ENCODE data around the gene TSPEAR. TPM values are rescaled to one million over a fixed set of nuclear protein-coding genes. Genes with fewer than 3 reads are reported as not detected.
"Not testable (repeated sequence)": the region's sequence is repeated elsewhere in the genome, so short reads cannot be mapped to it uniquely, and the experiment has no call there.

TSPEAR gene
- polyA plus RNA-seq, 6 donors from 2014 or later = not detected

GRCh38 chr21:44691686-44692085 is 19.7 kb downstream of the TSPEAR start:
- Mint-ChIP-seq H3K9me3 (peaks cover 5 to 32% (median 25%) of the 10 kb centered on the region in 7 donors), H3K27ac (peak overlapping the region in 1 of 6 donors; percentile 19), H3K4me1 (no peaks in the 10 kb centered on the region), H3K27me3 (peaks cover 26 to 53% (median 51%) of the 10 kb centered on the region in 3 donors), H3K4me3 (no peak overlapping the region), H3K36me3 (peaks cover 0 to 17% of the 10 kb centered on the region in 2 donors)
- DNase-seq (no peak), ATAC-seq (ENCODE audit: low read depth in 2 of 2) (no peak)

- not testable (repeated sequence) for ATAC-seq (ENCODE audit: low read depth in 2 of 2); DNase-seq
- H3K27ac Mint-ChIP-seq = peak overlapping the region in 1 of 6 donors; percentile 39
These were observed 21.6 kb downstream of the TSPEAR start for GRCh38 chr21:44689740-44690139.

DNA sequence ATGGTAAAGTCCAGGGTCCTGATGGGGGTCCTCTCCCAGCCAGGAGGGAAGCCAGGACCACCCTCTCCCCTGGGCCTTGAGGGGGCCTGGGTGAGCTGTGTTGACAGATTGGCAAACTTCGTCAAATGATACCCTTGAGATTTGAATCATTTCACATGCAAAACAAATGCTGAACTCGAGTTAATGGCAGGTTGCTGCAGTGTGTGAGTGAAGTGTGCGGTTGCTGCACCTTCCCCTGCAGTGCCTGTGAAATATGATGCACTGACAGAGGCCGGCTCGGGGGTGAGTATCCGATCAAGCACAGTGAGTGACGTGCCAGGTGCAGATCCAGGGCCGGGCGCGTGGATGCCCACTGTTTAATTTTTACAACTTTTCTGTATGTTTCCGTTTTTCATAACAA is 23.7 kb downstream of the TSPEAR start:
- H3K4me1 Mint-ChIP-seq = no peaks in the 10 kb centered on the region
- DNase-seq = no peak
- H3K27ac Mint-ChIP-seq = no peak overlapping the region
- peaks cover 0 to 5% of the 10 kb centered on the region in 2 donors for H3K36me3 Mint-ChIP-seq
- no peak for ATAC-seq (ENCODE audit: low read depth in 2 of 2)
- H3K9me3 Mint-ChIP-seq = peaks cover 0 to 12% (median 10%) of the 10 kb centered on the region in 7 donors
- H3K4me3 Mint-ChIP-seq = no peak overlapping the region
- H3K27me3 Mint-ChIP-seq = peaks cover 20 to 64% (median 63%) of the 10 kb centered on the region in 3 donors

More at GRCh38 chr21:44689740-44690139, 21.6 kb downstream of the TSPEAR start:
- H3K27me3 Mint-ChIP-seq = peaks cover 18 to 55% (median 50%) of the 10 kb centered on the region in 3 donors
- H3K9me3 Mint-ChIP-seq = peaks cover 5 to 30% (median 25%) of the 10 kb centered on the region in 7 donors
- peaks cover 0 to 17% of the 10 kb centered on the region in 2 donors for H3K36me3 Mint-ChIP-seq
- H3K4me3 Mint-ChIP-seq, H3K4me1 Mint-ChIP-seq: not testable (repeated sequence)

DNA sequence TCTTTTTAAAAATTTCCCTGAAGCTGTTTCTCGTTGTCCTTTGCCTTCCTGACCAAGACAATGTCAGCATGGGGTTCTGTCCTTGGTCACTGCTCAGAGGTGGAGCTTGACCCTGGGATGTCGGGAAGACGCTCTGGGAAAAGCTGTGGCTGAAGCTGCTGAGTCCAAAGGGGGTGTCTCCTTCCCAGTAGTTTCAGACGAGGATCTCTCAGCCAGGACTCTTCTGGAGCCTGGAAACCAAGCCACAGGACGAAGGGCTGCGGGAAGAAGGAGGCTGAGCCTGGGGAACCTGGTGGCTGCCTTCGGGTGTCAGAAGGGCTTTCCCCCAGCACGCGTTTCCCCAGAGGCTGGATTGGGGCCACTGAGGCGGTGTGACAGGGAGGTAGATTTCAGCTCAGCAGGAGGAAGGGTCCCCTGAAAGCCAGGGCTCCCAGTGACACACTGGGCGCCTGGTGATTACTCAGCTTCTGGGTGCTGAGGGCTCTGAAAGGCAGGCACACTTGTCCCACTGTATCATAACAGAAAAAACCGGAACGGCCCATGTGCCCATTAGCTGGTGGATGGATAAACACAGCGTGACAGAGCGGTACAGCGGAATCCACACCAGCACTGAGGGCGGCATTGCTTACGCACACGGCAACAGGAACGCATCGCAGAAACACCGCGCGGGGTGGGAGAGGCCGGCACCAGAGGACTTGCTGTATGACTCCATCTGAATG is 24.4 kb downstream of the TSPEAR start:
- Mint-ChIP-seq H3K9me3 (peaks cover 0 to 5% (median 4%) of the 10 kb centered on the region in 7 donors), H3K27ac (no peak overlapping the region), H3K36me3 (no peaks in the 10 kb centered on the region), H3K4me1 (no peaks in the 10 kb centered on the region), H3K4me3 (no peak overlapping the region), H3K27me3 (peaks cover 25 to 71% (median 69%) of the 10 kb centered on the region in 3 donors)
- ATAC-seq (ENCODE audit: low read depth in 2 of 2) (no peak), DNase-seq (no peak)

DNA sequence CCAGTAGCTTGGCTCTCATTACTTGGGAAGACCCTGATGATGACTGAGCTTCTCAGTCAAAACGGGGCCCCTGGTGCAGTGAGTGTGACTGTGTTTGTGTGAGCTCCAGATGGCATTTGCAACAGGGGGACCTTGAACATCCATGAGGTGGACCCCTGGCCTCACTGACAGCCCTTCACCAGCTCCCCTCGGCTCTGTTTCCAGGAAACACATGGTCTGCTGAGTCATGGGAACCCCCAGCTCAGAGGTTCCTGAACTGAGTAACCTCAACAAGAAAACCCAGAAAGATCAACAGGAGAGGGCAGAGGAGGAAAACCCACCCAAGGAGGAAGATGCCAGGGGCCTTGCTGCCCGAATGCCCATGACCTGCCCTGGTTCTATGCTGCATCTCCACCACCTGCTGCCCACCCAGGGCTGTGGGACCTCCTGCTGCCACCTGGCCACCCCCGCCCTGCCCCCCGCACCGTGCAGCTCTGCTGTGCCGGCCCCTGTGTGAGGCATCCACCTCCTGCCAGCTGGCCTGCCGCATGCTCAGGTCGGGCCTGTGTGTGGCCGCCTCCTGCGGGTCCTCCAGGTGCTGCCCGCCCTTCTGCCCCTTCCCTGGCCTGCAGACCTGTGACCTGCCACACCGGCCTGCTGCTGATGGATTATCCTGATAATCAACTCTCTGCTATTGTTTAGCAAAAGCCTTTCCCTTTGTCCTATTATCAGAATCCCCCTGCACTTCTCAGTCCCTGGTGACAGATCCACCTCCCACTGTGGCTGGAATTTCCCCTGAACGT is 25.2 kb downstream of the TSPEAR start:
- DNase-seq (no peak), ATAC-seq (ENCODE audit: low read depth in 2 of 2) (no peak)
- Mint-ChIP-seq H3K27ac (no peak overlapping the region), H3K36me3 (no peaks in the 10 kb centered on the region), H3K27me3 (peaks cover 25 to 79% (median 78%) of the 10 kb centered on the region in 3 donors), H3K9me3 (no peaks in the 10 kb centered on the region), H3K4me1 (no peaks in the 10 kb centered on the region), H3K4me3 (no peak overlapping the region)

DNA sequence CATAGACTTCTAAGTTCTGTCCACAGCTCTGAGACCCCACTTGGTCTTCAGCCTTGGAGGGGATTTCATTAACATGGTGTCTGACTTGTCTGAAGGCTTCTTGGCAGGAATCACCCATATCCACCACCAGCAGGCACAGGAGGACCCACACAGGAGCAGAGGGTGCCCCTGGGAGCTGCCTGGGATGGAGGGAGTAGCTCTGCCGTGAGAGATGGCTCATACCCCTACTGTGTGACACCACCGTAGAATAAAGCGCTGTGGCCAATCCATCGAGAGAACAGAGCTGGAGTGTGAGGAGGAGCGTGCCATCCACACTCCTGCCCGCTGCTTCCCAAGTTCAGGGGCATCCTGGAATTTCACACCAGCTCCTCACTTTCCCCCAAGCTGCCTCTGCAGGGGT is 26.3 kb downstream of the TSPEAR start:
- not testable (repeated sequence) for H3K27ac Mint-ChIP-seq; H3K4me1 Mint-ChIP-seq; H3K36me3 Mint-ChIP-seq; DNase-seq; ATAC-seq (ENCODE audit: low read depth in 2 of 2); H3K9me3 Mint-ChIP-seq; H3K4me3 Mint-ChIP-seq
- H3K27me3 Mint-ChIP-seq = peaks cover 32 to 85% (median 85%) of the 10 kb centered on the region in 3 donors

DNA sequence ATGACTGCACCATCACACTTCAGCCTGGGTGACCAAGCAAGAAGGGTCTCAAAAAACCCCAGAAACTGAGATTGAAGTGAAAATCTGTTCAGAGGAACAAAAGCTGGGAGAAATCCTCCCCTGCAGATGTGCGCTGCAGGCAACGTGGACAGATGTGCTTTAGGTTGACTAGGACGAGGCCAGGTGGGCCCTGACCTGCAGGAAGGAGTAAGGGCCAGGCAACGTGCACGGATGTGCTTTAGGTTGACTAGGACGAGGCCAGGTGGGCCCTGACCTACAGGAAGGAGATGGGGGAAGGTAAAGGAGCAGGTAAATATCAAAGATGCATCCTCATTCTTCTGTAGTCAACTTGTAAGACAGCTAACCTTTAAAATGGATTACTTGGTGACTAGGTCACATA is 26.9 kb downstream of the TSPEAR start:
- Mint-ChIP-seq H3K4me3 (no peak overlapping the region), H3K36me3 (no peaks in the 10 kb centered on the region), H3K27me3 (peaks cover 38 to 85% (median 84%) of the 10 kb centered on the region in 3 donors), H3K9me3 (peaks cover 0 to 2% (median 0%) of the 10 kb centered on the region in 7 donors), H3K4me1 (no peaks in the 10 kb centered on the region), H3K27ac (no peak overlapping the region)
- ATAC-seq (ENCODE audit: low read depth in 2 of 2) = no peak
- DNase-seq = no peak

- Mint-ChIP-seq H3K27me3 (peaks cover 38 to 88% (median 84%) of the 10 kb centered on the region in 3 donors), H3K27ac (no peak overlapping the region)
- no peak for ATAC-seq (ENCODE audit: low read depth in 2 of 2)
These were observed 27.3 kb downstream of the TSPEAR start for GRCh38 chr21:44684077-44684476.

GRCh38 chr21:44682580-44683151 is 28.7 kb downstream of the TSPEAR start:
- DNase-seq (no peak), ATAC-seq (ENCODE audit: low read depth in 2 of 2) (no peak)
- Mint-ChIP-seq H3K9me3 (peaks cover 0 to 2% (median 0%) of the 10 kb centered on the region in 7 donors), H3K27me3 (peaks cover 38 to 79% (median 74%) of the 10 kb centered on the region in 3 donors), H3K4me3 (no peak overlapping the region), H3K4me1 (no peaks in the 10 kb centered on the region), H3K36me3 (no peaks in the 10 kb centered on the region), H3K27ac (peak overlapping the region in 1 of 6 donors; percentile 61)

More at GRCh38 chr21:44684077-44684476, 27.3 kb downstream of the TSPEAR start:
- Mint-ChIP-seq H3K36me3 (no peaks in the 10 kb centered on the region), H3K9me3 (peaks cover 0 to 2% (median 0%) of the 10 kb centered on the region in 7 donors), H3K4me1 (no peaks in the 10 kb centered on the region), H3K4me3 (no peak overlapping the region)
- DNase-seq = no peak

- Mint-ChIP-seq H3K4me3 (no peak within 1 kb of the TSS), H3K27ac (peak within 1 kb of the TSS in 1 of 6 donors; percentile 61), H3K27me3 (peaks cover 35 to 78% (median 70%) of the 10 kb centered on the region in 3 donors)
These were observed 29.4 kb downstream of the TSPEAR start, which contains the start of gene KRTAP12-1 for GRCh38 chr21:44681861-44682579. KRTAP12-1 (minus strand) TSS chr21:44682163; CDS start chr21:44682123, 40 bp downstream.

GRCh38 chr21:44681152-44681551 is 30.2 kb downstream of the TSPEAR start:
- no peaks in the 10 kb centered on the region for H3K36me3 Mint-ChIP-seq
- H3K4me3 Mint-ChIP-seq = no peak overlapping the region
- DNase-seq = no peak
- H3K27ac Mint-ChIP-seq = no peak overlapping the region
- H3K27me3 Mint-ChIP-seq = peaks cover 31 to 70% (median 68%) of the 10 kb centered on the region in 3 donors
- no peak for ATAC-seq (ENCODE audit: low read depth in 2 of 2)
- H3K4me1 Mint-ChIP-seq = no peaks in the 10 kb centered on the region
- H3K9me3 Mint-ChIP-seq = peaks cover 0 to 2% (median 0%) of the 10 kb centered on the region in 7 donors

More at GRCh38 chr21:44681861-44682579, 29.4 kb downstream of the TSPEAR start, which contains the start of gene KRTAP12-1:
- H3K36me3 Mint-ChIP-seq = no peaks in the 10 kb centered on the region
- peaks cover 0 to 2% (median 0%) of the 10 kb centered on the region in 7 donors for H3K9me3 Mint-ChIP-seq
- DNase-seq (no peak), ATAC-seq (ENCODE audit: low read depth in 2 of 2) (no peak)
- no peaks in the 10 kb centered on the region for H3K4me1 Mint-ChIP-seq

GRCh38 chr21:44677881-44678280 is 33.5 kb downstream of the TSPEAR start:
- Mint-ChIP-seq H3K4me3 (no peak overlapping the region), H3K4me1 (no peaks in the 10 kb centered on the region), H3K9me3 (peaks cover under 1 to 19% (median 14%) of the 10 kb centered on the region in 7 donors), H3K27ac (no peak overlapping the region), H3K36me3 (peaks cover 0 to 4% of the 10 kb centered on the region in 2 donors), H3K27me3 (peaks cover 18 to 69% (median 41%) of the 10 kb centered on the region in 3 donors)
- DNase-seq = no peak
- ATAC-seq (ENCODE audit: low read depth in 2 of 2) = no peak
